Measurements from ENCODE around the gene TRPV5. TPM values are rescaled to one million over a fixed set of nuclear protein-coding genes. Genes with fewer than 3 reads are reported as not detected.

TRPV5 gene
- total and polyA plus RNA-seq, 9 donors = not detected

DNA sequence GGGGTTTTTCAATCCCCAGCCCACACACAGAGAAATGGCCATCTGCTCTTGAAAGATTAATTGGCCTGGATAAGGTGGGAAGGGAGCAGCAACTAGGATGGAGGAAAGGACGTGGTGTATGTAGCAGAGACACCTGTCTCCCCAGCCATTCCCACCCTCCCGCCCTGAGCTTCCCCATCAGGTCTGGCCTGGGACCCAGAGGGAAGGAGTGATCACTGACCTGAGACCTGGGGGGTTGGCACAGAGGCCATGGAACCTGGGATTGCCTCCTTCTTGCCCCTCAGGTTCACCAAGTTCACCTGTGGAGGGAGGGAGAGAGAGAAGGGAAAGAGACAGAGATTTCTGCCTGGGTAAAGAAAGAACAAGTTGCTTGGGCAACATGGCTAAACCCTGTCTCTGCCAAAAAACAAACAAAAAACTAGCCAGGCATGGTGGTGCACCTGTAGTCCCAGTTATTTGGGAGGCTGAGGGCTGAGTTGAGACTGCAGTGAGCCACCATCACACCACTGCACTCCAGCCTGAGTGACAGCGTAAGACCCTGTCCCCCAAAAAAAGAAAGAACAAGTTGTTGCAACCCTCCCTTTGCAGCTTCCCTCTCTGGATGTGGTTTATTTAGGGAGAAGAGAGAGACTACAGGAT lies 36.7 kb downstream of the TRPV5 start:
- H3K27me3 ChIP-seq = no peaks in the 10 kb centered on the region
- no peaks in the 10 kb centered on the region for H3K4me1 ChIP-seq (ENCODE audit: insufficient read depth)
- TF ChIP-seq EP300 (IDR thresholded peaks at IDR 0.05) (no peak), POLR2A (IDR thresholded peaks at IDR 0.05) (no peak)
- TF ChIP-seq, protein P1, sequence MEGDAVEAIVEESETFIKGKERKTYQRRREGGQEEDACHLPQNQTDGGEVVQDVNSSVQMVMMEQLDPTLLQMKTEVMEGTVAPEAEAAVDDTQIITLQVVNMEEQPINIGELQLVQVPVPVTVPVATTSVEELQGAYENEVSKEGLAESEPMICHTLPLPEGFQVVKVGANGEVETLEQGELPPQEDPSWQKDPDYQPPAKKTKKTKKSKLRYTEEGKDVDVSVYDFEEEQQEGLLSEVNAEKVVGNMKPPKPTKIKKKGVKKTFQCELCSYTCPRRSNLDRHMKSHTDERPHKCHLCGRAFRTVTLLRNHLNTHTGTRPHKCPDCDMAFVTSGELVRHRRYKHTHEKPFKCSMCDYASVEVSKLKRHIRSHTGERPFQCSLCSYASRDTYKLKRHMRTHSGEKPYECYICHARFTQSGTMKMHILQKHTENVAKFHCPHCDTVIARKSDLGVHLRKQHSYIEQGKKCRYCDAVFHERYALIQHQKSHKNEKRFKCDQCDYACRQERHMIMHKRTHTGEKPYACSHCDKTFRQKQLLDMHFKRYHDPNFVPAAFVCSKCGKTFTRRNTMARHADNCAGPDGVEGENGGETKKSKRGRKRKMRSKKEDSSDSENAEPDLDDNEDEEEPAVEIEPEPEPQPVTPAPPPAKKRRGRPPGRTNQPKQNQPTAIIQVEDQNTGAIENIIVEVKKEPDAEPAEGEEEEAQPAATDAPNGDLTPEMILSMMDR (IDR thresholded peaks at IDR 0.05) = no peak
- 61 to 74% (median 62%) methylated on average over 3 of the region's 3 CpGs for WGBS, 3 donors
- H3K4me3 ChIP-seq = no peak overlapping the region
- H3K27ac ChIP-seq = no peak overlapping the region
- intact Hi-C loops (cut with DNase I) = no loop called here
- no peaks in the 10 kb centered on the region for H3K9me3 ChIP-seq
- no peak for DNase-seq
- H3K36me3 ChIP-seq = no peaks in the 10 kb centered on the region

DNA sequence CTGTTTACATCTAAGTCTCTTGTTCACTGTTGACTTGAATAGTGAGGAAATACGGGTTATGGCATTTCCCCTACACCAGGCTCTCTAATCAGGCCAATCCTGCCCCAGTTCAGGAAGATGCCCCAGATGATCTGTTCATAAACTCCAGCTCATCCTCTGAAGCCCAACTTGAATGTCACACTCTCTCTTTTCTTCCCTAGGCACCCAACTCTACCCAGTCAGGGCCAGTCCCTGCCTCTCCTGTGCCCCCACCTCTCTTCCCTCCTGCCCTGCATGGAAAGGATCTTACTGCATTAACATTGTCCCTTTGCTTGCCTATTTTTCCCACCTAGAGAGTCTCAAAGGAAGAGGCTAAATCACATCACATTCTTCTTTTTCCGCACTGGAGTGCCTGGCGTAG lies 37.4 kb downstream of the TRPV5 start:
- no peak for DNase-seq
- no peak overlapping the region for H3K4me3 ChIP-seq
- no peaks in the 10 kb centered on the region for H3K36me3 ChIP-seq
- intact Hi-C loops (cut with DNase I) = no loop called here
- 86 to 91% (median 87%) methylated on average over 3 of the region's 3 CpGs for WGBS, 3 donors
- H3K27me3 ChIP-seq = no peaks in the 10 kb centered on the region
- H3K4me1 ChIP-seq (ENCODE audit: insufficient read depth) = no peaks in the 10 kb centered on the region
- TF ChIP-seq, protein P1 (IDR thresholded peaks at IDR 0.05) = no peak
- TF ChIP-seq EP300 (IDR thresholded peaks at IDR 0.05) (no peak), POLR2A (IDR thresholded peaks at IDR 0.05) (no peak)
- H3K9me3 ChIP-seq = no peaks in the 10 kb centered on the region
- no peak overlapping the region for H3K27ac ChIP-seq

DNA sequence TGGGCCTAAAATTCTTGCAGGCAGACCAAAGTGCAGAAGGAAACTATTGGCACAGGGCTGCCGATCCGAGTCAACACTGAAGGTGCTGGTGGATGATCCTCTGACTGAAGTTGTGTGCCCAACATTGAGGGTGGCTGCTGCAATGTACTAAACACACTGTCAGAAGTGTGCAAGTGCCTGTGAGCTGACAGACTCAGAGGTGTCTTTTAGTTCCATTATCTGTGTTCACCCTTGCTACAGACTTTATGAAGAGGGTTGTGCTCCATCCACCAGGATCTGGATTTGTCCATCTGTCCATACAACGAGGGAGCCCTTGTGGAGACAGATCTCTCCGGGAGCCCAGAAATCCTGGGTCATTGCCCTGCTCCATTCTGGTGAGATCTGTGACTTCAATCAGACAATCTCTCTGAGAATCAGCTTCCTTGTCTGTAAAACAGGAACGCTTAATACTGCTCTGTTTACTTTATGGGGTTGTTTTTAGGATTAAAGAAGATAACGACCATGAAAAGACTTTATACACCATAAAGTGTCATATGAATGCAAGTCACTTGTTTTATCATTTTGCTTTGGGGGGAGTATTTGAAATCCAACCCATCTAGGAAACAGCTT lies 38.5 kb downstream of the TRPV5 start:
- Histone ChIP-seq H3K27ac (no peak overlapping the region), H3K27me3 (no peaks in the 10 kb centered on the region), H3K36me3 (no peaks in the 10 kb centered on the region), H3K9me3 (no peaks in the 10 kb centered on the region), H3K4me1 (ENCODE audit: insufficient read depth) (no peaks in the 10 kb centered on the region), H3K4me3 (no peak overlapping the region)
- no peak for TF ChIP-seq EP300 (IDR thresholded peaks at IDR 0.05)
- 60 to 70% (median 68%) methylated on average over 6 of the region's 6 CpGs for WGBS, 3 donors
- intact Hi-C loops (cut with DNase I) = no loop called here
- no peak for DNase-seq

DNA sequence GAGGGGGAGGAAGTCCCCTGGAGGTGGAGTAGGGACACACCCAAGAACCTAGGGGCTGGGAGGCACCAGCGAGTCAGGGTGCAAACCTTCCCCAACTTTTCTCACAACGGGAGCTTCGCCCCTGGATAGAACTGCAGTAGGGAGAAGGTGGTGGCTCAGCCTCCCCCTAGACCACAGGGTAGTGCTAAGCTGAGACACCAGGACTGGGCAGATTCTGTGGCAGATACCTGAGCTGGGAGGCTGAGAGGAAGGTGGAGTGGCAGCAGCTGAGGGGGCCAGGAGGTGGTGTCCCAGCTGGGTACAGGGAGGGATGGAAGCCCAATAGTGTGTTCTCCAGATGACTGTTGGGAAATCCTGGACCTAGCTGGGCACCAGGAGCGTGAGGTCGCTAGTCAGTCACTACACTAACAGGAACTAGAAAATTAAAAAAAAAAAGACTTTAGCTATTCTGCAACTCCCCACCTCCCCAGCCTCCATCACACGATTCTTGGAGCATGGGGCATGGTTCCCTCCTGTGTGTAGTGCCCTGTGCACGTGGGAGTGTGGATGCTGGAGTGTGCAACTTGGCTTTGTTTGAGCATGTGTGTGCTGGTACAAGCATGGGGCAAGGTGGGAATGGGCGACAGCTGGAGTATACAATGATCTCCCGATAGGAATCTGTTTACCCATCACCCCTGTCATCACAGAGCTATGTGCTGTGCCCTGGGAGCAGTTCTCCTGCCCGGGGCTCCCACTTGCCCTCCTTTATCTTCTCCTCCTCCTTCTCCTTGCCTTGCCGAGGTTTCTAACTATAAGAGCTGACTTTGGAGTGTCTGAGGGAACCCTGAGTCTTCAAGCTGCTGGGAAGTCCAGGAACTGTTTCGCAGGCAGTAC lies 39.2 kb downstream of the TRPV5 start:
- H3K4me1 ChIP-seq (ENCODE audit: insufficient read depth) = no peaks in the 10 kb centered on the region
- H3K27ac ChIP-seq = no peak overlapping the region
- no peak overlapping the region for H3K4me3 ChIP-seq
- H3K27me3 ChIP-seq = no peaks in the 10 kb centered on the region
- no peak for DNase-seq
- H3K9me3 ChIP-seq = no peaks in the 10 kb centered on the region
- no peaks in the 10 kb centered on the region for H3K36me3 ChIP-seq
- intact Hi-C loops (cut with DNase I) = no loop called here
- 59 to 62% (median 60%) methylated on average over 12 of the region's 12 CpGs for WGBS, 3 donors
- TF ChIP-seq EP300 (IDR thresholded peaks at IDR 0.05) = no peak
- TF ChIP-seq, protein P1 (IDR thresholded peaks at IDR 0.05) = no peak
- no peak for TF ChIP-seq POLR2A (IDR thresholded peaks at IDR 0.05)
